Measurements from ENCODE around the gene MAP4.
"Not testable (repeated sequence)": the region's sequence is repeated elsewhere in the genome, so short reads cannot be mapped to it uniquely, and the experiment has no call there.

Gene MAP4

DNA sequence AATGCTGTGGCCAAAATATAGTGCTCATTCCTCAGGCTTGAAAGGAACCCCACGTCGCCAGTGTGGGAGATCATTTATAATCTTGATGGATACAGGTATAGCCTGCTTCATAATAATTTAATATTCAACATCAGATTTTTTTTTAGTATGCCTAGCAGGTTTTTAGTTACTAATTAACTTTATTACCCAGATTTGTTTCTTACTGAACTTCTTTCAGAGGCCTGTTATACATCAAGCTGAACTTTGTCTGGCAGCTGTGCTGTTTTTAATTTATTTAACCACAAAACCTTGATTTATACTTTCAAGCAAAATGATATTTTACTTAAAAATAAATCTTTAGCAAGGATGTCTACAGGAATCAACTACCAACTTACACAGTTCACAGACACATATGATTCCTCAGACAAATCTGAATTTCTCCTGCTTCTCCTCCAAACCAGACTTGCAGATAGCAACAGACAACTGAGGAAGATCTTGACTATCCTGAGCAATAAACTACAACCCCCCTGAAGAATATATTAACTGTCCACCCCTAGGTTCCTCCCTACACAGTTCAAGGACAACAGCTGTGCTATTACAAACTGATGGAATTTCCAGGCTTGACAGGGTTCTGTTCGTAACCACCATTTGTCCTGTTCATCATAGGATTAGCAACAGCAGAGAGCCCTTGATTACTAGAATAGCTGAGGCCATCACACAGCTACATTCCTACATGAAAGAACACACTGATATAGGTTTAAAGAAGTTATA is 610 bp downstream of the MAP4 start:
- no peak for DNase-seq

DNA sequence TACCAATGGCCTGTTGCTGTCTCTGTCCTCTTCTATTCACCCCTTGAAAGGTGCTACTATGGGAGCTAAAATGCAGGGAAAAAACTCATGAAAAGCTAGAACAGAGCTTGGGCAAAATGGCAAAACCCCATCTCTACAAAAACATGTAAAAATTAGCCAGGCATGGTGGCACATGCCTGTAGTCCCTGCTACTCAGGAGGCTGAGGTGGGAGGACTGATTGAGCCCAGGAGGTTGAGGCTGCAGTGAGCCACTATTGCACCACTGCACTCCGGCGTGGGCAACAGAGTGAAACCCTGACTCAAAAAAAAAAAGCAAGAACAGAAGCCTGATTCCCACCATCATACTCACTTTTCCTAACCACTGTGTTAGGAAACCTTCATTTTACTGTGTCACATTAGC is 1.9 kb downstream of the MAP4 start:
- no peak for DNase-seq

DNA sequence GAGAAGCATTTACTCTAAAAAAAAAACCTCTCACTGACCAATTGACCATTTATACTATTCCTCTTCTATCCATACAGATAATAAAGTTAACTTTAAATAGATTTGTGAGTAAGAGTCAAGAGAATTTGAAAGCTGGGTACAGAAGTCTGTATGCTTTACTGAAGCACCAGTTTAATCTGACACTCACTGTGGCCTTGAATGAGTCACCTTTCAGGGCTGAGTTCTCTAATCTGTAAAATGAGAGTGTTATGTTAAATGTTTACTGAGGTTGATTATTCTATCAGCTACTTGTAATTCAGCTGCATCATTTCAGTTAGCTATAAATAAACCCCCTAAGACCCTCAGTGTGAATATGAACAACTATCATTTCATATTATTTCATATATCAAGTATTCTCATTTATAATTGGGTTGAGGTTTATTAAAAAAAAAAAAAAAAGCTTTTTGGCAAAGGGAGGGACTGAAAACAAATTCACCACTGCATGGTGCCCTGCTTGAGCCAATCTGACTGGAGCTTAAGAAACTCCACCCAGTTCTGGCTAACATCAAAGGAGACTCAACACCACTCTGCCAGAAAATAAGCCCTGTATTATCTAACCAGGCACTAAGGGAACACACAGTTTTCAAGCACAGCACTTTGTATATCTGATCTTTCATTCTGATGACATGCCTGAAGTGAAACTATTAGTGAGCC is 2.8 kb downstream of the MAP4 start:
- DNase-seq = no peak

DNA sequence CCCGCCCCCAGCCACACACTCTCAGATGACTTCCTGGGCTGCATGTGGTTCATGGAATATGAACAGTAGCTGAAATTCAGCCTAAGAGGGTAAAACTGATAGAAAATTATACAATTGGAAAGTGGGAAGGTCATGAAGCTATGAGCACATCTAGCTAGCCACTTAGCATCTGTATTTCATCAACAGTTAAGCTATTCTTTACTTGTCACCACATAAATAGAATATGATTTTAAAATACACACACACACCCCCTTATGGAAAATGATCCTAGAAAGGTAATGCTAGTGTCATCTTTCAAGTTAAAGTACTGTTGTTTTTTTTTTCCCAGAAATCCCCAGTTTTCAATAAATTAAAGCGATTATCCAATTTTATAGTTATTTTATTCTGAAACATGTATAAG is 3.6 kb downstream of the MAP4 start:
- no peak for DNase-seq

DNA sequence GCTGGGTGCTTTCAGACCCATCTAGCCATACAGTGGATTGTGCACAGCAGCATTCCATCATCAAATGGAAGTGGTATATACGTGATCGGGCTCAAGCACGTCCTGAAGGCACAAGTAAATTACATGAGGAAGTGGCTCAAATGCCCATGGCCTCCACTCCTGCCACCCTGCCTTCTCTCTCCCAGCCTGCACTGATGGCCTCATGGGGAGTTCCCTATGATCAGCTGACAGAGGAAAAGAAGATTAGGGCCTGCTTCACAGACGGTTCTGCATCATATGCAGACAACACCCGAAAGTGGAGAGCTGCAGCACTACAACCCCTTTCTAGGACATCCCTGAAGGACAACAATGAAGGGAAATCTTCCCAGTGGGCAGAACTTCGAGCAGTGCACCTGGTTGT is 8.2 kb downstream of the MAP4 start:
- not testable (repeated sequence) for DNase-seq

DNA sequence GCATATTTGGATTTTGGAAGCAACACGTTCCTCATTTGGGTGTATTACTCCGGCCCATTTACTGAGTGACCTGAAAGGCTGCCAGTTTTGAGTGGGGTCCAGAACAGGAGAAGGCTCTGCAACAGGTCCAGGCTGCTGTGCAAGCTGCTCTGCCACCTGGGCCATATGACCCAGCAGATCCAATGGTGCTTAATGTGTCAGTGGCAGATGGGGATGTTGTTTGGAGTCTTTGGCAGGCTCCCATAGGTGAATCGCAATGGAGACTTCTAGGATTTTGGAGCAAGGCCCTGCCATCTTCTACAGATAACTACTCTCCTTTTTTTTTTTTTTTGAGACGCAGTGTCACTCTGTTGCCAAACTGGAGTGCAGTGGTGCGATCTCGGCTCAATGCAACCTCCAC is 8.9 kb downstream of the MAP4 start:
- not testable (repeated sequence) for DNase-seq

DNA sequence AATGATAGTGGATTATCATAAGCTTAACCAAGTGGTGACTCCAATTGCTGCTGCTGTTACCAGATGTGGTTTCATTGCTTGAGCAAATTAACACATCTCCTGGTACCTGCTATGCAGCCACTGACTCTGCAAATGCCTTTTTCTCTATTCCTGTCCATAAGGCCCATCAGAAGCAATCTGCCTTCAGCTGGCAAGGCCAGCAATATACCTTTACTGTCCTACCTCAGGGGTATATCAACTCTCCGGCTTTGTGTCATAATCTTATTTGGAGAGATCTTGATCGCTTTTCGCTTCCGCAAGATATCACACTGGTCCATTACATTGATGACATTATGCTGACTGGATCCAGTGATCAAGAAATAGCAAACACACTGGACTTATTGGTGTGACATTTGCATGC is 9.4 kb downstream of the MAP4 start:
- DNase-seq = not testable (repeated sequence)

DNA sequence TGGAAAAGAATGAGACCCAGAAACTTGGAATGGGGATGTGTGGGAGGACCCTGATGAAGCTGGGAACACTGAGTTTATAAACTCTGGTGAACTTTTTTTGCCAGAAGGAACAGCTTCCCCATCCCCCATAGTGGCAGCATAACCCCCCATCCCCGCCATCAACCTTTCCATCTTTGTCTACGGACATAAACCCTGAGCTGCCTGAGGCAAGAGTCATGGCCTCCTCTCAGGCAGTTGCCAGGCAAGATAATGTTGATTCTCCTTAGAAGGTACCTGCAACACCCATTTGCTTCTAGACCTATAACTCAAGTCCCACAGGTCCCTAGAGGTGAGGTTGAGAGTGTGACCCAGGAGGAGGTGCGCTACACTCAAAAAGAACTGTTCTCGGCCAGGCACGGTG is 11.5 kb downstream of the MAP4 start:
- no peak for DNase-seq

DNA sequence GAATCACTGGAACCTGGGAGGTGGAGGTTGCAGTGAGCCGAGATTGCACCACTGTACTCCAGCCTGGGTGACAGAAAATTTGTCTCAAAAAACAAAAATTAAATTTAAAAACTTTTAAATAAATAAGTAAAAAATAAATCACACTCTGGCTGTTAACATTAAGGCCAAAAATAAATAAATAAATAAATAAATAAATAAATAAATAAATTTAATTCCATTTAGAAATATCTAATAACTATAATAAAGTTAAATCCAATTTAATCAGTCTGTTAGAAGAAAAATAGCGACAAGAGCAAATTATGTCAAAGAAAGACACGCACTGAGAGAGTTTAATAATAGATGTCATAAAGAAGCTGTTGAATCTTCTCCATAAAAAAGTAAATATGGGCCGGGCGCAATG is 13.4 kb downstream of the MAP4 start:
- no peak for DNase-seq

DNA sequence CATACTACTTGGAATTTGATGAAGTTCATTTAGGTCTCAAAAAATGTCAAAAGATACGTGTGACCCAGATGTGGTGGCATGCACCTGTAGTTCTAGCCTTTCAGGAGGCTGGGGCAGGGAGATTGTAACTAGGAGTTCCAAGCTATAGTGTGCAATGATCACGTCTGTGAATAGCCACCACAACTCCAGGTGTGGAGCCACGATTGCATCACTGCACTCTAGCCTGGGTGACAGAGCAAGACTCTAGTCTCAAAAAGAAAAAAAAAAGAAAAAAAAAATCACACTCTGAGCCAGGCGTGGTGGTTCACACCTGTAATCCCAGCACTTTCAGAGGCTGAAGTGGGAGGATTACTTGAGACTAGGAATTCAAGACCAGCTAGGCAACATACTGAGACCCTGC is 14.2 kb downstream of the MAP4 start:
- no peak for DNase-seq

DNA sequence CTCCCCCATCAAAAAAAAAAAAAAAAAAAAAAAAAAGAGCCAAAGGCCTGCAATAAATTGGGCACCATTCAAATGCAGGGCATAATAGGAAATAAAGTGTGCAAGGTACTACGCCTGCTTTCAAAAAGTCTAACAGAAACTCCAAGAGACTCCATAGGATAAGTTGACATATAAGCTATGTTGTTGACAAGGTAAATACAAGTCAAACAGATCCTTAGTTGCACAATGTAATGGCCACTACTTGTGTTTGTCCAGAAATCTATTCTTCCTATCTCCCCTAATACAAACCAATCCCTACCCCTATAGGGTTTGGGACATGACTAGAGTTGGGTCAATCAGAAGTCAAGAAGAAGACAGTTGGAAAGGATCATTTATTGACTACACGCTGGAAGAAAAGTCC is 16.0 kb downstream of the MAP4 start:
- DNase-seq = no peak

DNA sequence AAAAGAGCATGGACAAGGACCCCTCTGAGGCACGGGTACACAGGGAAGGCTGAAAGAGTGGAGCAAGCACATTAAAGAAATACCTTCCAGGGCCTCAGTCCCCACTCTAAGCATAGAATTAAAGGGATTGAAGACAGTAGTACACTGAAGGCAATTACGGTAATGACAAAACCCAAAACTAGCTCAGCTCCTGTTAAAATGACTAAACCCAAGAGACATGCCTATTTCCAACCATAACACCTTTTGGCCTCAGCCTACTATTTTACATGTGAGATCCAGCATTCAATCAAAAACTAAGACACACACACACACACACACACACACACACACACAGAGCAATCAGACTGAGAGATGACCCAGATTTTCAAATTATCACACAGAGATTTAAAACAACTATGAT is 19.8 kb downstream of the MAP4 start:
- DNase-seq = no peak

DNA sequence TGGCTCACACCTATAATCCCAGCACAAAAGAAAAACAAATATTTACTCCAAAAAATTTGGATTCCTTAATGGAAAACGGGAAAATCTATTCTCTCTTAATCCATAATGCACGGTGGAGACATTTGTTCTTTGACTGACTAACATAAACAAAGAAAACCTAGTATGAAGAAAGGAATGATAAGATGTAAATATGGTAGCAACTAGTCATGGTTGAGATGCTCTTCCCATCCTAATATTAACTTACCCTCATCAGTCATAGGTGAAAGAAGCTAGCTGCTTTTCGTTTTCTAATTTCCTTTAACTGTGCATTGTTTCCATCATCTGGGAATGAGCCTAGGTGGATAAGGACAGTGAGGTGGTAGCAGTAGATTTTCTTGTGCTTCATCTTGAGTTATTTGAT is 22.0 kb downstream of the MAP4 start:
- DNase-seq = no peak

DNA sequence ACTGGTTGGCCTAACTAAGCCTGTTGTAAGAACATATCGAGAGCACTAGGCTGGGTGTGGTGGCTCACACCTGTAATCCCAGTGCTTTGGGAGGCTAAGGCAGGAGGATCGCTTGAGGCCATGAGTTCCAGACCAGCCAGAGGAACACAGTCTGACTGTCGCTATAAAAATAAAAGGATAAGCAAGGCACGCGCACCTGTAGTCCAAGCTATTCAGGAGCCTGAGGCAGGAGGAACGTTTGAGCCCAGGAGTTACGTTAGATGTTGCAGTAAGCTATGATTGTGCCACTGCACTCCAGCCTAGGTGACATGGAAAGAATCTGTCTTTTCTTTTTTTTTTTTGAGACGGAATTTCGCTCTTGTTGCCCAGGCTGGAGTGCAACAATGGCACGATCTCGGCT is 24.9 kb downstream of the MAP4 start:
- no peak for DNase-seq

DNA sequence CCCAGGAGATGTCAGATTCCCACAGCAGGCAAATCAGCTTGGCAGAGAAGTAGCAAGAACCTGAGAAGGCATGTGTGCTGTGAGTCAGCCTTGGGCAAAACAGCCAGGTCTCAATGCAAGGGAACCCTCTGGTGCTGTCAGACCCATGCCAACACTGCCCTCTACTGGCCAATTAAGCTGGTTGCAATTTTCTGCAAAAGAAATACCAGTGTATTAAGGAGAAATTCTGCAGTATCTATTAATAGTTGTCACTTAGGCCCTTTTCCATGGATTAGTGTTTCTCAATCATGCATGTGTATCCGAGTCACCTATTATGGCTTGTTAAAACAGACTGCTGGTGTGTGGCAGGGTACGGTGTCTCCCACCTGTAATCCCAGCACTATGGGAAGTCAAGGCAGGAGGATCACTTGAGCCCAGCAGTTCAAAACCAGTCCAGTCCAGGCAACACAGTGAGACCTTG is 26.2 kb downstream of the MAP4 start:
- DNase-seq = peak; percentile 48 to 50

DNA sequence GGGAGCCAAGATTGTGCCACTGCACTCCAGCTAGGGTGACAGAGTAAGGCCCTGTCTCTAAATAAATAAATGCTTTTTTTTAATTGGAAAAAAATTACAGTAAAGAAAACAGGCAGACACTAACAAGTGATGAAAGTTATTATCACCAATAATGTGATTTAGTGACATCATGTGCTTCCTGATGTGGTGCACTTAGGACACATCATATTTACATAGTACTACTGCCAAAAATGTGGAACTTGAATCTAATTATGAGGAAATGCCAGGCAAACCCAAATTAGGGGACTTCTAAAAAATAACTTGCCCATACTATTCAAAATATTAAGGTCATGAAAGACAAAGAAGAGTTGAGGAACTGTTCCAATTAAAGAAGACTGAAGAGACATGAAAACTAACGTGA is 30.8 kb downstream of the MAP4 start:
- no peak for DNase-seq

DNA sequence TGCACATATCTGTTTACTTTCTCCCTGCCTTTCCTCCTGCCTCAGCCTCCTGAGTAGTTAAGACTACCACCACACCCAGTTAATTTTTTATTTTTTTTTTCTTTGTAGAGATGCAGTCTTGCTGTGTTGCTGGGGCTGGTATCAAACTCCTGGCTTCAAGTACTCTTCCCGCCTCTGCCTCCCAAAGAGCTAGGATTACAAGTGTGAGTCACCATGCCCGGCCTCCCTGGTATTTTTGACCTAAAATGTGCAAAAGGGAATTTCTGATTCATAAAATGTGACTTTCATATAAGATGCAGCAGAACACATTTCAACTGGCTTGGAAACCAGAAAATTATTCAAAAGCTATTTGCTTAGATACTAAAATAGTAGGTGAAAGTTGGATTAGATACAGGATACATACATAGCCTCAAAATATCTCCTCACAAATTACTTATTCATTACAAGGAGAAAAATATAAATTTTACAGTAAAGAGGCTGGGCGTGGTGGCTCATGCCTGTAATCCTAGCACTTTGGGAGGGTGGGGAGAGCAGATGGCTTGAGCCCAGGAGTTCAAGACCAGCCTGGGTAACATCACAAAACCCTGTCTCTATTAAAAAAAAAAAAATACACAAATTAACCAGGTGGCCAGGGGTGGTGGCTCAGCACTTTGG is 32.0 kb downstream of the MAP4 start:
- DNase-seq = no peak

DNA sequence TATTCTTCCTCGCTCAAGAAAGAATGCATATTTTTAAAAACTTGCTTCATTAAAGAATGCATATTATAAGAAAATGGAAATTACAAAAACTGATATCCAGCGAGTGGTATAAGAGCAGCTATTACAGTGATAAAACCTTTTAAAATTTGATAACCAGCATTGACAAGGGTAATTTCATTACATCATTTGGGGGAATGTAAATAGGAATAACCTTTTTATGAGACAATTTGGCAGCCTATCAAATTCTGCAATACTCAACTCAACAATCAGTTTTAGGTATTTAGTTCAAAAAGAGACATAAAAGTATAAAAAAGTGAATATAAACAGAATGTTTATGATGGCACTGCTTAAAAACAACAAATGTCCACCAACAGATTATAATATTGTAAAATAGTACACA is 35.4 kb downstream of the MAP4 start:
- no peak for DNase-seq

DNA sequence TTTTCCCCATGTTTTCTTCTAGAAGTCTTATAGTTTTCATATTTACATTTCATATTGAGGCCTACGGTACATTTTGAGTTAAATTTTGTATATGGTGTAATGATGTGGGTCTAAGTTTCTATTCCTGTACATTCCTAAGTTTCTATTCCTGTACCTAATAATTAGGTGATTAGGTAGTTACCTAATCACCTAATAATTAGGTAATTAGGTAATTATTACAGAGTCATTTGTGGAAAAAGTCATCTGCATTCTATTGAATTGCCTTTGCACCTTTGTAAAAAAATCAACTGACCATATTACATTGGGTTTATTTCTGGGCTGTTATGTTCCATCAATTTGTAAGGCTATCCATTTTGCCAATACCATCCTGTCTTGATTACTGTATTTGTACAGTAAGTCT is 37.1 kb downstream of the MAP4 start:
- no peak for DNase-seq

DNA sequence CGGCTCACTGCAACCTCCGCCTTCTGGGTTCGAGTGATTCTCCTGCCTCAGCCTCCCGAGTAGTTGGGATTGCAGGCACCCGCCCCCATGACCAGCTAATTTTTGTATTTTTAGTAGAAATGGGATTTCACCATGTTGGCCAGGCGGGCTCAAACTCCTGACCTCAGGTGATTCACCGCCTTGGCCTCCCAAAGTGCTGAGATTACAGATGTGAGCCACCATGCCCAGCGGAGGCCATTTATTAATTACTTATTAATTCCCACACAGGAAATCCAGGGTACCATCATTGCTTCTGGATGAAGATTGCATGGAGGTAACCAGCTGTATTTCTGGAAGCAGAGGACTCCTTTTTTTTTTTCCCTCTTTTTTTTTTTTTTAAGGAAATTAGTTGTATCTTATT is 37.8 kb downstream of the MAP4 start:
- DNase-seq = no peak

DNA sequence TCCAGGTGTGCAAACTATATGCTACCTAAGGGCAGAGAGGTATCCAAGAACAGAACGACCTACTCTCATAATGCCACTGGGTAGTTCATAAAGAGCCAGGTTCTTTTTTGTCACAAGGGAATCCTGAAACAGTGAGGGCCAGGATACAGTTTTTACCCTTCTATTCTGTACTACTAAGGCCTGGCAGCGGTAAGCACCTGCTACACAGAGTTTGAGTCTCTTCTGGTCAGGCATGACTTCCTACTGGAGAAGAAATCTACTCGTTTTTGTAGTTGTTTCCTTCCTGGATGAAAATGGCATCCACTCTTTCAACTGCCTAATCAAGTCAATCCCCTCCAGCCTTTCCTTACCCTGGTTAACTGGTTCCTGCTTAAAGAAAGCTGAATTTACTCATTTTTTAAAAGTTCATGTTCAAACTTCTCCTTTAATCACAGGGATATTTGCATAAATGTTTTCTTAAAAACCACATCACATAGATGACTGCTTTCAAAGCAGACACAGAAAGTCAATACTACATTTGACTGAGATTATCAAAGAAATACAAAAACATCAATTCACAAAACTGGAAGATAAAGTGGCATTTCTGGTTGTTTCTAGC is 40.0 kb downstream of the MAP4 start:
- DNase-seq = no peak

DNA sequence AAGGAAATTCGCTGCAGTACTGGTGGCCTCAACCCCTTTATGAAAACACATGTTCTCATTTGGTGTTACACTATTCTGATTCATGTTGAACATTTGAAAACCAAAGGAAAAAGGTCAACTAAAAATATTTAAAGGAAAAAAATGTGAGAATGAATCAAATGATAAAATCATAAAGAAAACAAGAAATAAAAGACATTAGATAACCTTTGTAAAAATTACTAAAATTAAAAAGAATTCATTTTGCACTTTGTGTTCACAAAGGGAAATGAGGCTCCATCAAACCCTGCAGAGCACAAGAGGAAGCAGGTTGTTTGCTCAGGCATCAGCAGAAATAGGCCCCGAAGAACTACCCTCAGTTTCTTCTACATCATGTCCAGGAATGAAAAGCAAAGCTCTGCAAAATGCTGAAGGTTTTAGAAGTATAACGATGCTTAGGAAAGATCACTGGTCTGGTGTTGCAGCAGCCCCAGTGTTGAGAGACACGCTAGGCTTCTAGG is 41.2 kb downstream of the MAP4 start:
- no peak for DNase-seq

DNA sequence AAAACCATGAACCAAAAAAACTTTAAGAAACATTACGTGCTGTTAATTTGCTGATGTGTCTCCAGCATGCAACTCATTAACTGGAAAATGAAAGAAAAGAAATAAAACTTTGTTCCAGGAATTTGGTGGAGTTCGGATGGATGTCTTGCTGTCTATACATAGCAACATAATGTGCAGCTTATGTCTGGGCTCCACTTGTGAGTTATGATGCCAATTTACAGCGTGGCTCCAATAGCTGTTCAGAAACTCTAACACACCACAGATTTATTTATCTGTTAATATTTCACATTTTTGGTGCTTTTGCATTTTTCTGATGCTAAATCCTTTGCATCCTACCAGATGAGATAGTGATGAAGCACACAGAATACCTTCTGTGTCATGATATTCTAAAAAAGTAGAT is 45.1 kb downstream of the MAP4 start:
- no peak for DNase-seq

DNA sequence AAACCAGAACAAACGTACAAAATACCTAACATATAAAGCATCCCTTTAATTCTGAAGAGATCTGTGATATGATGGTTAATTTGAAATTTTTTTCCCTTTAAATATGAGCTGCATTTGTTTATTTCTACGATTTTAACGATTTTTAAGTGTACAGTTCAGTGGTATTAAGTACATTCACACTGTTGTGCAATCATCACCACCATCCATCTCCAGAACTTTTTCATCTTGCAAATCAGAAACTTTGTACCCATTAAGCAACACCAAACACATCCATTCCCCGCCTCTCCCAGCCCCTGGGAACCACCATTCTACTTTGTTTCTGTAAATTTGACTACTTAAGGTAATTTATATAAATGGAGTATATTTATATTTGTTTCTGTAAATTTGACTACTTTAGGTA is 51.5 kb downstream of the MAP4 start:
- DNase-seq = no peak

Data from SHP77 (cell line).